ENCODE results near the gene MYO15B.
"Not testable (repeated sequence)": the region's sequence is repeated elsewhere in the genome, so short reads cannot be mapped to it uniquely, and the experiment has no call there.

The MYO15B gene

DNA sequence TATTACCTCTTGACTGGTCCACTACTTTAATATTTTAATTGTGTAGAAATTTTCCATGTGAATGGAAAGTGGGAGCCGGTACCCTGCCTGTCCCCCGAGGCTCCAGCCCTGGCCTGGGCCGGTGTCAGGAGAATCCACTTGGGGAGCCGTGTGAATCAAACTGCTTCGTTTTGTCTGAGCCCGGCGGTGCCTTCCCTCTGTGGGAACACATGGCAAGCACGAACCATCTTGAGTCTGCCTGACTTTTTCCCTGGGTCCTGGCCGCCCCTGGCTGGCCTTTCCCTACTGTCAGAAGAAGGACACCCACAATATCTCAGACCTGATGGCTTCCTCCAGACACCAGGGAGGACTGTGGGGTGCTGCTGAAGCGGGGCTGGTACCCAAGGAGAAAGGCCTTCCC, 12.4 kb upstream of the MYO15B start:
- DNase-seq (ENCODE audit: extremely low read depth, low read depth) = no peak
- H3K4me3 ChIP-seq (replicated peaks; ENCODE audit: low read depth, low read length) = no peak overlapping the region
- TF ChIP-seq CTCF (IDR thresholded peaks at IDR 0.05; ENCODE audit: low read depth, low read length, missing control alignments) = no peak

DNA sequence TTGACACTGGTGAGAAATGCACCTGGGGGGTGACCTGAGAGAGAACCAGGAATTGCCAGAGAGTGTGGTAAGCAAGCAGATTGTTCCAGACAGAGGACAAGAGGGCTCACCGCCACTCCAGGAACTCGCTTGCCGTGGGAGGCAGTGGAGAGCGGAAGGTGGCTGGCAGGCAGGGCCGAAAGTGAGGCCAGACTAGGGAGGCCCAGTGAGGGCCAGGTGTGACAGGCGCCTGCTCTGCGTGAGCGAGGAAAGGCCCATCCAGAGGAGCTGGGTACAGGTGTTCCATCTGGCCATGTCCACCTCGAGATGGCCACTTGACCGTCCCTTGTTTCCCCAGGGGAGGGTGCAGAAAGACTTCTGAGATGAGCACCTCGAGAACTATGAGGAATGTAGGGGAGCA, 11.9 kb upstream of the MYO15B start:
- H3K4me3 ChIP-seq (replicated peaks; ENCODE audit: low read depth, low read length) = no peak overlapping the region
- no peak for TF ChIP-seq CTCF (IDR thresholded peaks at IDR 0.05; ENCODE audit: low read depth, low read length, missing control alignments)
- no peak for DNase-seq (ENCODE audit: extremely low read depth, low read depth)

- H3K4me3 ChIP-seq (replicated peaks; ENCODE audit: low read depth, low read length) = no peak overlapping the region
- no peak for TF ChIP-seq CTCF (IDR thresholded peaks at IDR 0.05; ENCODE audit: low read depth, low read length, missing control alignments)
- no peak for DNase-seq (ENCODE audit: extremely low read depth, low read depth)
These were observed 10.9 kb upstream of the MYO15B start for GRCh38 chr17:75576661-75577060.

DNA sequence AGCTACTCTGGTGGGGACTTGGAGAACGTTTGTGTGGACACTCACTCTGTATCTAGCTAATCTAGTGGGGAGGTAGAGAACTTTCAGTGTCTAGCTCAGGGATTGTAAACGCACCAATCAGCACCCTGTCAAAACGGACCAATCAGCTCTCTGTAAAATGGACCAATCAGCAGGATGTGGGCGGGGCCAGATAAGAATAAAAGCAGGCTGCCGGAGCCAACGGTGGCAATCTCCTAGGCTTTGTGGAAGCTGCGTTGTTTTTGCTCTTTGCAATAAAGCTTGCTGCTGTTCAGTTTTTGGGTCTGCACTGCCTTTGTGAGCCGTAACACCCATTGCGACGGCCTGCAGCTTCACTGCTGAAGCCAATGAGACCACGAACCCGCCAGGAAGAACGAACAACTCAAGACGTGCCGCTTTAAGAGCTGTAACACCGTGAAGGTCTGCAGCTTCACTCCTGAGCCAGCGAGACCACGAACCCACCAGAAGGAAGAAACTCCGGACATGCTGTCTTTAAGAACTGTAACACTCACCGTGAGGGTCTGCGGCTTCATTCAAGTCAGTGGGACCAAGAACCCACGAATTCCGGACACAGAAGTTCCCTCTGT, 6.4 kb upstream of the MYO15B start:
- DNase-seq (ENCODE audit: extremely low read depth, low read depth); H3K4me3 ChIP-seq (replicated peaks; ENCODE audit: low read depth, low read length): not testable (repeated sequence)

- DNase-seq (ENCODE audit: extremely low read depth, low read depth); H3K4me3 ChIP-seq (replicated peaks; ENCODE audit: low read depth, low read length): not testable (repeated sequence)
These were observed 4.4 kb upstream of the MYO15B start for GRCh38 chr17:75583197-75583596.

DNA sequence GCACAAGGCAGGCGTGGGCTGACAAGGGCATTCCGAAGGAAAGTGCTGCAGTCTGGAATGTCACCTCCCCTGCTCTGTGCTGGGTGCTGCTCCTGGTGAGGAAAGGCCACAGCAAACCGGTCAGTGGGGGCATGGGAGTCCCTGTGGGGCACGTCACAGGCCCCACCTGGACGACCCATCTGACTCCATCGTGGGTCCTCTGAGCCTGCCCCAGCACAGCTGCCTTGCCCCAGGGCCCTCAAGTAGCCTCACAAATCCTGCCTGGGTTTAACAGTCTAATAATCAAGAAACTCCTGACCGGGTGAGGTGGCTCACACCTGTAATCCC, 2.8 kb upstream of the MYO15B start:
- DNase-seq (ENCODE audit: extremely low read depth, low read depth) = no peak
- H3K4me3 ChIP-seq (replicated peaks; ENCODE audit: low read depth, low read length) = no peak overlapping the region
- no peak for TF ChIP-seq CTCF (IDR thresholded peaks at IDR 0.05; ENCODE audit: low read depth, low read length, missing control alignments)

DNA sequence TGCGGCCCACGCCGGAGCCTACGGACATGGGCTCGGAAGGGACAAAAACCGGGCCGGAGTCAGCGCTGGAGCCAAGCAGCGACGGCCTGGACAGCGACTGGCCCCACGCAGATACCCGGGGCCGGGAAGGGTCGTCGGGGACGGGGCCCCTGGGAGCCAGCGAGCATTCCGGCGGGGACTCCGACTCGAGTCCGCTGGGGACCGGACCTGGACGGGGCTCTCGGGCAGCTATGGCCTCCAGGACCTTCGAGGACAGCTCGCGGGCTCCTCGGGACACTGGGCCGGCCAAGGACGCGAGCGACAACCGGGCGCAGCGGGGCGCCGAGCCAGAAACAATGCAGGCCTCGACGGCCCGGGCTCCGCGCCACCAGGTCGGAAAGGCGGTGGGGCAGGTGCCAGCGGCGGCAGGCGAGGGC, 1.0 kb downstream of the MYO15B start:
- no peak for DNase-seq (ENCODE audit: extremely low read depth, low read depth)
- no peak for TF ChIP-seq CTCF (IDR thresholded peaks at IDR 0.05; ENCODE audit: low read depth, low read length, missing control alignments)
- H3K4me3 ChIP-seq (replicated peaks; ENCODE audit: low read depth, low read length) = no peak overlapping the region; the same call in 1 of the 2 replicates
